H9 (cell line): ENCODE data around the gene FARS2. TPM values are rescaled to one million over a fixed set of nuclear protein-coding genes. Genes with fewer than 3 reads are reported as not detected.

ENCODE experiments used
- DNase-seq: peaks from one replicate; pipeline ENCODE4 v3.0.0-alpha.2; 2017
- H2AFZ ChIP-seq: one replicate; pipeline ENCODE4 v1.6.1; 2013; ENCODE audit warnings: mild to moderate bottlenecking, low read length, control low read depth, moderate library complexity
- H2AK5ac ChIP-seq: 2 replicates; pipeline ENCODE4 v1.6.1; 2013; ENCODE audit warnings: low read length, control low read depth, mixed read lengths; ENCODE audit not compliant: insufficient read length
- H2BK120ac ChIP-seq: one replicate; pipeline ENCODE4 v1.6.1; 2013; ENCODE audit warnings: low read depth, mild to moderate bottlenecking, low read length, control low read depth, inconsistent platforms; ENCODE audit not compliant: poor library complexity, severe bottlenecking
- H2BK12ac ChIP-seq: 2 replicates; pipeline ENCODE4 v1.6.1; 2013; ENCODE audit warnings: low read length, control low read depth, mixed read lengths, low read depth; ENCODE audit not compliant: insufficient read length
- H2BK15ac ChIP-seq: 2 replicates; pipeline ENCODE4 v1.6.1; 2013; ENCODE audit warnings: low read depth, low read length, control low read depth
- H2BK20ac ChIP-seq: one replicate; pipeline ENCODE4 v1.6.1; 2013; ENCODE audit warnings: low read depth, mild to moderate bottlenecking, low read length, control low read depth, inconsistent platforms; ENCODE audit not compliant: poor library complexity, severe bottlenecking
- H2BK5ac ChIP-seq: 2 replicates; pipeline ENCODE4 v1.6.1; 2013; ENCODE audit warnings: low read length, control low read depth, mixed read lengths; ENCODE audit not compliant: insufficient read length
- H3K14ac ChIP-seq: 2 replicates; pipeline ENCODE4 v1.6.1; 2013; ENCODE audit warnings: low read length, control low read depth; ENCODE audit not compliant: insufficient read depth
- H3K18ac ChIP-seq: 2 replicates; pipeline ENCODE4 v1.6.1; 2013; ENCODE audit warnings: low read depth, mild to moderate bottlenecking, mixed read lengths, low read length, control low read depth; ENCODE audit not compliant: insufficient read length
- H3K23ac ChIP-seq: 2 replicates; pipeline ENCODE4 v1.6.1; 2013; ENCODE audit warnings: low read length, control low read depth, mixed read lengths, low read depth; ENCODE audit not compliant: insufficient read length
- H3K23me2 ChIP-seq: 2 replicates; pipeline ENCODE4 v1.6.1; 2013; ENCODE audit warnings: low read depth, mild to moderate bottlenecking, mixed read lengths, low read length, control low read depth; ENCODE audit not compliant: insufficient read length, poor library complexity, severe bottlenecking
- H3K27ac ChIP-seq: 2 replicates; pipeline ENCODE4 v1.5.1; 2013; ENCODE audit warnings: low read length, control low read depth, mixed read lengths, low read depth; ENCODE audit not compliant: insufficient read length
- H3K27me3 ChIP-seq: 2 replicates; pipeline ENCODE4 v1.6.1; 2013; ENCODE audit warnings: low read length, control low read depth, inconsistent platforms; ENCODE audit not compliant: insufficient read depth
- H3K4ac ChIP-seq: 2 replicates; pipeline ENCODE4 v1.6.1; 2013; ENCODE audit warnings: low read depth, mild to moderate bottlenecking, control low read depth, inconsistent platforms, low read length, moderate library complexity
- H3K4me1 ChIP-seq: 2 replicates; pipeline ENCODE4 v1.6.1; 2013; ENCODE audit warnings: low read length, control low read depth, inconsistent platforms; ENCODE audit not compliant: insufficient read depth
- H3K4me2 ChIP-seq: 2 replicates; pipeline ENCODE4 v1.6.1; 2013; ENCODE audit warnings: low read length, control low read depth, mixed read lengths; ENCODE audit not compliant: insufficient read length, insufficient read depth
- H3K56ac ChIP-seq: 2 replicates; pipeline ENCODE4 v1.6.1; 2013; ENCODE audit warnings: low read depth, mild to moderate bottlenecking, mixed read lengths, low read length, control low read depth; ENCODE audit not compliant: insufficient read length
- H3K79me1 ChIP-seq: 2 replicates; pipeline ENCODE4 v1.6.1; 2013; ENCODE audit warnings: low read depth, mild to moderate bottlenecking, moderate library complexity, low read length, control low read depth, inconsistent platforms; ENCODE audit not compliant: insufficient read depth, poor library complexity, severe bottlenecking
- H3K79me2 ChIP-seq: 2 replicates; pipeline ENCODE4 v1.6.1; 2013; ENCODE audit warnings: low read length, control low read depth, inconsistent platforms; ENCODE audit not compliant: insufficient read depth
- H3K9ac ChIP-seq: 2 replicates; pipeline ENCODE4 v1.6.1; 2013; ENCODE audit warnings: low read length, control low read depth, mixed read lengths; ENCODE audit not compliant: insufficient read length; ENCODE audit errors: extremely low read depth
- H3K9me3 ChIP-seq: one replicate; pipeline ENCODE4 v1.6.1; 2013; ENCODE audit warnings: low read depth, low read length, inconsistent platforms; ENCODE audit not compliant: control insufficient read depth
- H3T11ph ChIP-seq: one replicate; pipeline ENCODE4 v1.6.1; 2013; ENCODE audit warnings: mild to moderate bottlenecking, low read length, control low read depth, inconsistent platforms
- H4K20me1 ChIP-seq: one replicate; pipeline ENCODE4 v1.6.1; 2013; ENCODE audit not compliant: control insufficient read depth, insufficient read length, insufficient read depth
- H4K5ac ChIP-seq: 2 replicates; pipeline ENCODE4 v1.6.1; 2013; ENCODE audit warnings: low read depth, mild to moderate bottlenecking, mixed read lengths, low read length, control low read depth; ENCODE audit not compliant: insufficient read length
- H4K8ac ChIP-seq: replicated peaks from 2 replicates; pipeline ENCODE4 v1.6.1; 2013; ENCODE audit warnings: low read length, control low read depth, mixed read lengths, low read depth; ENCODE audit not compliant: insufficient read length
- H4K91ac ChIP-seq: 2 replicates; pipeline ENCODE4 v1.6.1; 2013; ENCODE audit warnings: low read depth, mild to moderate bottlenecking, moderate library complexity, mixed read lengths, low read length, control low read depth; ENCODE audit not compliant: insufficient read length
- H3K27ac Mint-ChIP-seq, 3 experiments: 2 replicates in 2 of 3; 3 replicates in 1 of 3; pipeline ENCODE4 v1.8.0; 2020 to 2021; ENCODE audit warnings: mixed read lengths in 3 of 3, mild to moderate bottlenecking in 1 of 3, moderate library complexity in 1 of 3
- H3K27me3 Mint-ChIP-seq: 2 replicates; pipeline ENCODE4 v1.8.0; 2021; ENCODE audit warnings: low read depth, mild to moderate bottlenecking, moderate library complexity, mixed read lengths
- H3K36me3 Mint-ChIP-seq, 3 experiments: 2 replicates in 2 of 3; 3 replicates in 1 of 3; pipeline ENCODE4 v1.8.0; 2020 to 2021; ENCODE audit warnings: low read depth in 3 of 3, mixed read lengths in 3 of 3; ENCODE audit not compliant: insufficient read depth in 1 of 3
- H3K4me1 Mint-ChIP-seq, 2 experiments: 2 replicates each; pipeline ENCODE4 v1.8.0; 2020; ENCODE audit warnings: mixed read lengths in 2 of 2
- H3K4me3 Mint-ChIP-seq, 2 experiments: 2 replicates in 1 of 2; 3 replicates in 1 of 2; pipeline ENCODE4 v1.8.0; 2020 to 2021; ENCODE audit warnings: mild to moderate bottlenecking in 2 of 2, mixed read lengths in 2 of 2, moderate library complexity in 1 of 2
- H3K9me3 Mint-ChIP-seq, 2 experiments: 2 replicates in 1 of 2; 3 replicates in 1 of 2; pipeline ENCODE4 v1.8.0; 2020; ENCODE audit warnings: mild to moderate bottlenecking in 2 of 2, mixed read lengths in 2 of 2, moderate library complexity in 1 of 2
- CTCF ChIP-seq: fragments of 200-600 bp; sonication (generic); conservative IDR thresholded peaks from 3 replicates; pipeline ENCODE4 v1.8.0; 2021; ENCODE audit warnings: antibody characterized with exemption, mild to moderate bottlenecking
- WGBS: extraction: QIAGEN DNeasy Blood & Tissue Kit; methylation state at CpG from one replicate; pipeline ENCODE4 v1.1.7; 2013; ENCODE audit warnings: missing lambda C conversion rate, low lambda C conversion rate, mixed read lengths; ENCODE audit not compliant: insufficient read length; ENCODE audit errors: extremely low coverage; 5-methylcytosine and 5-hydroxymethylcytosine counted together
- total RNA-seq: library from RNA; stranded (reverse); gene quantifications from 2 replicates; pipeline ENCODE4 v1.2.1, GENCODE V29; 2021

The FARS2 gene
- total RNA-seq, 1 experiment from 2014 or later = 8.5 TPM

DNA sequence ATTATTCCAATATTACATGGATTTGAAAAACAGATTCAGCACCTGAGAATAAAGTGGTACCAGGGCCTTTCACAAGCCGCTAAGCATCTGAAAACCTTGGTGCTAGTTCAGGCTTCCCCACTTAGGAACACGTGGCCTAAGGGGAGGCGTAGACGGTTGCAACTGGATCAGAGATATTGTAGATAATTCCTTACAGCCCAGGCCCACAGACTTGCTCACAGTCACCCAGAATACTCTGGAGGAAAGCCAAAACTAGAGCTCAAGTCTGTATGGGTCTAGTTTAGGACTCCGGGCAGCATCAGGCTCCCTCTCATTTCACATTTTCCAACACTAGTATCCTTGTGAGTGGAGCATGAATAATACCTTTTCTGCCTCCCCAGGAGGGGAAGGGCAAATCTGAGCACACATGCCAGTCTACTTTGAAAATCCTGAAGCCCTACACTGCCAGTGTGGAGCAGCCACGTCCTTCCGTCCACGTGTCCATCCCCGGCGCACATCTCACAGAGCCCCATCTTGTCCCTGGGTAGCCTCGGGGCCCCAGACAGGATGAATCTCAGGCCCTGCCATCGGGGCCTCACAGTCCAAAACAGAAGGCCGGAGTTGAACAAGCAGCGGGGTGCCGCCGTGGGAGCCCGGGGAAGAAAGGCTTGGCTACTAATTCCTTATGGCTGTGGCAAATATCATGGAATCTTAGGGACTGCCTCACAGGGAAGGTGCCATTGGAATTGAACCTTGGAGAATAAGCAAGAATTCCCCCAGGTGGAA lies 446.1 kb downstream of the FARS2 start:
- Histone ChIP-seq H2AK5ac (no peak overlapping the region), H3K56ac (no peak overlapping the region), H2BK12ac (no peak overlapping the region), H3K4ac (no peak overlapping the region), H3K79me1 (no peaks in the 10 kb centered on the region), H4K5ac (no peak overlapping the region), H3T11ph (no peak overlapping the region), H3K14ac (no peak overlapping the region), H3K27ac (no peak overlapping the region), H3K18ac (no peak overlapping the region), H3K23me2 (no peaks in the 10 kb centered on the region), H3K23ac (no peak overlapping the region), H3K9me3 (no peaks in the 10 kb centered on the region), H2BK120ac (no peak overlapping the region), H4K91ac (no peak overlapping the region), H3K27me3 (no peaks in the 10 kb centered on the region), H2AFZ (no peak overlapping the region), H3K4me1 (no peaks in the 10 kb centered on the region), H3K79me2 (no peaks in the 10 kb centered on the region), H2BK15ac (no peak overlapping the region), H4K8ac (no peak overlapping the region), H2BK5ac (no peak overlapping the region), H2BK20ac (no peak overlapping the region), H3K9ac (no peak overlapping the region), H3K4me2 (no peak overlapping the region), H4K20me1 (no peaks in the 10 kb centered on the region)
- peaks cover 11 to 15% of the 10 kb centered on the region in 2 experiments for H3K4me1 Mint-ChIP-seq
- H3K4me3 Mint-ChIP-seq = no peak overlapping the region
- no CpG with 5 or more reads among the region's 17 CpGs for WGBS
- H3K9me3 Mint-ChIP-seq = no peaks in the 10 kb centered on the region
- peaks cover 5% of the 10 kb centered on the region for H3K27me3 Mint-ChIP-seq
- peak overlapping the region in 1 of 3 experiments; percentile 28; a peak in 1 of 7 replicates for H3K27ac Mint-ChIP-seq
- H3K36me3 Mint-ChIP-seq = peaks cover 0 to 2% (median 0%) of the 10 kb centered on the region in 3 experiments; a peak in 2 of 7 replicates
- no peak for DNase-seq
- no peak for TF ChIP-seq CTCF
